D721Med (cell line): Measurements from ENCODE around the gene RABEPK.
"Not testable (repeated sequence)": the region's sequence is repeated elsewhere in the genome, so short reads cannot be mapped to it uniquely, and the experiment has no call there.

Experiments
- DNase-seq: peaks from one replicate; pipeline ENCODE4 v3.0.0; 2011; ENCODE audit warnings: low spot score; ENCODE audit not compliant: insufficient read length
- FAIRE-seq: peaks from 2 replicates; lab custom pipeline; 2011; peaks lifted over from hg19 to GRCh38; lab: Jason Lieb, UNC
- TF ChIP-seq, protein P1 (sequence below): IDR thresholded peaks from 2 replicates; pipeline ENCODE4 v1.5.1; 2012; ENCODE audit warnings: mild to moderate bottlenecking, control low read depth; ENCODE audit not compliant: insufficient read depth; ENCODE audit errors: missing control alignments

The RABEPK gene

GRCh38 chr9:125202846-125203618 is 2.7 kb downstream of the RABEPK start:
- TF ChIP-seq, protein P1, sequence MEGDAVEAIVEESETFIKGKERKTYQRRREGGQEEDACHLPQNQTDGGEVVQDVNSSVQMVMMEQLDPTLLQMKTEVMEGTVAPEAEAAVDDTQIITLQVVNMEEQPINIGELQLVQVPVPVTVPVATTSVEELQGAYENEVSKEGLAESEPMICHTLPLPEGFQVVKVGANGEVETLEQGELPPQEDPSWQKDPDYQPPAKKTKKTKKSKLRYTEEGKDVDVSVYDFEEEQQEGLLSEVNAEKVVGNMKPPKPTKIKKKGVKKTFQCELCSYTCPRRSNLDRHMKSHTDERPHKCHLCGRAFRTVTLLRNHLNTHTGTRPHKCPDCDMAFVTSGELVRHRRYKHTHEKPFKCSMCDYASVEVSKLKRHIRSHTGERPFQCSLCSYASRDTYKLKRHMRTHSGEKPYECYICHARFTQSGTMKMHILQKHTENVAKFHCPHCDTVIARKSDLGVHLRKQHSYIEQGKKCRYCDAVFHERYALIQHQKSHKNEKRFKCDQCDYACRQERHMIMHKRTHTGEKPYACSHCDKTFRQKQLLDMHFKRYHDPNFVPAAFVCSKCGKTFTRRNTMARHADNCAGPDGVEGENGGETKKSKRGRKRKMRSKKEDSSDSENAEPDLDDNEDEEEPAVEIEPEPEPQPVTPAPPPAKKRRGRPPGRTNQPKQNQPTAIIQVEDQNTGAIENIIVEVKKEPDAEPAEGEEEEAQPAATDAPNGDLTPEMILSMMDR, result peak; percentile 32
- DNase-seq, result no peak
- FAIRE-seq, result no peak

- TF ChIP-seq, protein P1, result no peak
- FAIRE-seq (no peak), DNase-seq (no peak)
These were observed 4.1 kb downstream of the RABEPK start for GRCh38 chr9:125204477-125204876.

GRCh38 chr9:125214186-125214585 is 13.8 kb downstream of the RABEPK start:
- no peak for FAIRE-seq
- TF ChIP-seq, protein P1, result no peak

GRCh38 chr9:125218621-125219020 is 18.3 kb downstream of the RABEPK start:
- TF ChIP-seq, protein P1, result no peak
- FAIRE-seq (no peak), DNase-seq (no peak)

More at GRCh38 chr9:125214186-125214585, 13.8 kb downstream of the RABEPK start:
- DNase-seq, result no peak

DNA sequence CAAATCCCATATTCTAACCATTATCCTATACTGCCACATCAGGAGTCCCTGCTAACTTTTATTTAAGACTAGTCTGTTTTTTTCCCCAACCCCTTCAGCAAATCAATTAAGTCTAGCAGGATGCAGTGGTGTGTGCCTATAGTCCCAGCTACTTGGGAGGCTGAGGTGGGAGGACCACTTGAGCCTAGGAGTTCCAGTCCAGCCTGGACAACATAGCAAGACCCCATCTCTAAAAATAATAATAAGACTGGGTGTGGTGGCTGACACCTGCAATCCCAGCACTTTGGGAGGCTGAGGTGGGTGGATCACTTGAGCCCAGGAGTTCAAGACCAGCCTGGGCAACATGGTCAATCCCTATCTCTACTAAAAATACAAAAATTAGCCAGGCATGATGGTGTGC is 24.5 kb downstream of the RABEPK start:
- not testable (repeated sequence) for FAIRE-seq, DNase-seq

DNA sequence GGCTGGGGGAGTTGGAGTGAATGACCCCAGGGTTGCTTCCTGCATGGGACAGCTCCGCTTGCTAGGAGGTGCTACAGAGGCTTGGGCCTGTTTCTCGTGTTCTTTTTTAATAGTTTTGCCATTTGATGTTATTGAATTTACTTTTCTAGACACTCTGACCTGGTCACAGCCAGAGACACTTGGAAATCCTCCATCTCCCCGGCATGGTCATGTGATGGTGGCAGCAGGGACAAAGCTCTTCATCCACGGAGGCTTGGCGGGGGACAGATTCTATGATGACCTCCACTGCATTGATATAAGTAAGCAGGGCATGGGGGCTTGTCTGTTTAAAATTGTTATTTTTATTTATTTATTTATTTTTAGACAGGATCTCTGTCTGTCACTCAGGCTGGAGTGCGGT is 27.4 kb downstream of the RABEPK start:
- TF ChIP-seq, protein P1, result no peak
- DNase-seq (no peak), FAIRE-seq (no peak)

DNA sequence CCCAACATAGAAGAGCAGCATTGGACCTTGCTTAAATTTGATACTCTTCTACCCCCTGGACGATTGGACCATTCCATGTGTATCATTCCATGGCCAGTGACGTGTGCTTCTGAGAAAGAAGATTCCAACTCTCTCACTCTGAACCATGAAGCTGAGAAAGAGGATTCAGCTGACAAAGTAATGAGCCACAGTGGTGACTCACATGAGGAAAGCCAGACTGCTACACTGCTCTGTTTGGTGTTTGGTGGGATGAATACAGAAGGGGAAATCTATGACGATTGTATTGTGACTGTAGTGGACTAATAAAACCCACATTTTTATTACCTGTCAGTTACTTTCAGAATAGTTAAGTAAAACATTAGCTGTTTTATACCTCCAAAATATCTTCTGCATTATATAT is 33.3 kb downstream of the RABEPK start:
- TF ChIP-seq, protein P1, result no peak
- no peak for DNase-seq
- FAIRE-seq, result no peak

GRCh38 chr9:125234099-125234498 is 33.8 kb downstream of the RABEPK start:
- DNase-seq, FAIRE-seq: not testable (repeated sequence)
